GM12878 (cell line): ENCODE results near the gene PDZK1IP1. TPM values are rescaled to one million over a fixed set of nuclear protein-coding genes. Genes with fewer than 3 reads are reported as not detected.

ENCODE experiments used
- ATAC-seq: fragments of 200-7000 bp; cut with Tn5 transposase; 3 replicates; pipeline ENCODE4 v1.9.1; 2020; ENCODE audit warnings: mild to moderate bottlenecking, moderate library complexity
- BruUV-seq: library from RNA; stranded (reverse); fragments of 400-500 nt; replicated peaks from 2 replicates; lab custom pipeline; 2021; lab: Mats Ljungman, UMichigan
- CTCF ChIA-PET: fragments of 300-600 bp; sonication (Branson Sonifier 250); formaldehyde crosslinking; extraction: SDS; loops from one replicate; lab custom pipeline; 2021; ENCODE audit warnings: inconsistent platforms; lab: Yijun Ruan, JAX
- POLR2A ChIA-PET: fragments of 350-600 bp; formaldehyde crosslinking; extraction: SDS; loops from one replicate; lab custom pipeline; 2021; ENCODE audit warnings: inconsistent platforms; lab: Charles Lee
- RAD21 ChIA-PET: fragments of 300-600 bp; sonication (Branson Sonifier 250); formaldehyde crosslinking; loops from one replicate; lab custom pipeline; 2023; ENCODE audit warnings: antibody characterized with exemption; ENCODE audit not compliant: unreplicated experiment; lab: Charles Lee
- SMC1A ChIA-PET: fragments of 300-600 bp; sonication (Branson Sonifier 250); formaldehyde crosslinking; loops from one replicate; lab custom pipeline; 2023; ENCODE audit not compliant: unreplicated experiment, uncharacterized antibody; lab: Charles Lee
- DNase-seq: peaks from one replicate; pipeline ENCODE4 v3.0.0-alpha.2; 2011; ENCODE audit warnings: low read depth, low spot score
- FAIRE-seq: peaks from 3 replicates; lab custom pipeline; 2011; peaks lifted over from hg19 to GRCh38; lab: Jason Lieb, UNC
- H2AFZ ChIP-seq: 2 replicates; pipeline ENCODE4 v1.6.0; 2011; ENCODE audit warnings: low read depth, low read length, control low read depth; ENCODE audit not compliant: control insufficient read depth
- H3K27ac ChIP-seq: 2 replicates; pipeline ENCODE4 v1.5.1; 2011; ENCODE audit warnings: control low read depth; ENCODE audit not compliant: control insufficient read depth, insufficient read depth
- H3K27me3 ChIP-seq, 2 experiments: replicated peaks in 1 of 2; 2 replicates each; pipeline versions ENCODE4 v1.6.0 to v1.6.1; 2011; ENCODE audit warnings: low read length in 1 of 2; ENCODE audit not compliant: control insufficient read depth in 2 of 2, insufficient read depth in 2 of 2
- H3K36me3 ChIP-seq, 2 experiments: 2 replicates each; pipeline ENCODE4 v1.5.1; 2011; ENCODE audit warnings: low read length in 1 of 2; ENCODE audit not compliant: control insufficient read depth in 2 of 2, insufficient read depth in 2 of 2
- H3K4me1 ChIP-seq: 2 replicates; pipeline ENCODE4 v1.6.1; 2011; ENCODE audit warnings: mild to moderate bottlenecking, low read length, moderate library complexity, mixed read lengths; ENCODE audit not compliant: control insufficient read depth, insufficient read depth
- H3K4me2 ChIP-seq: 2 replicates; pipeline ENCODE4 v1.6.0; 2011; ENCODE audit warnings: control low read depth; ENCODE audit not compliant: control insufficient read depth, insufficient read depth
- H3K4me3 ChIP-seq: fragments of 200-600 bp; sonication (generic); 2 replicates; pipeline ENCODE4 v1.5.1; 2016
- H3K79me2 ChIP-seq: 2 replicates; pipeline ENCODE4 v1.6.0; 2011; ENCODE audit warnings: low read length; ENCODE audit not compliant: control insufficient read depth, insufficient read depth
- H3K9ac ChIP-seq: 2 replicates; pipeline ENCODE4 v1.8.0; 2011; ENCODE audit warnings: low read length, control low read depth, mixed read lengths; ENCODE audit not compliant: control insufficient read depth, insufficient read depth
- H3K9me3 ChIP-seq: replicated peaks from 3 replicates; pipeline ENCODE4 v1.5.1; 2011; ENCODE audit warnings: mild to moderate bottlenecking, low read length; ENCODE audit not compliant: control insufficient read depth, insufficient read depth
- H4K20me1 ChIP-seq: 2 replicates; pipeline ENCODE4 v1.6.0; 2011; ENCODE audit not compliant: control insufficient read depth, insufficient read depth
- JUNB ChIP-seq: IDR thresholded peaks from 2 replicates; pipeline ENCODE4 v1.6.1; 2016; ENCODE audit warnings: antibody characterized with exemption, mild to moderate bottlenecking
- ZBTB11 ChIP-seq: fragments of 450-650 bp; formaldehyde crosslinking; IDR thresholded peaks from 2 replicates; pipeline ENCODE4 v1.5.0; 2022; ENCODE audit warnings: mild to moderate bottlenecking, missing genetic modification characterization
- WGBS: methylation state at CpG from one replicate; pipeline ENCODE4 v1.1.6; 2016; ENCODE audit warnings: low lambda C conversion rate; ENCODE audit not compliant: insufficient replicate concordance, insufficient coverage; ENCODE audit errors: missing lambda C conversion rate; 5-methylcytosine and 5-hydroxymethylcytosine counted together
- in situ Hi-C: fragments of 300-500 bp; cut with MboI; formaldehyde crosslinking; loops from 9 replicates; pipeline ENCODE4 v1.14.3; 2018; ENCODE audit warnings: mixed read lengths
- intact Hi-C: fragments of 100-400 bp; cut with micrococcal nuclease; formaldehyde crosslinking; loops from one replicate; pipeline ENCODE4 v1.14.2; 2022; ENCODE audit not compliant: unreplicated experiment
- polyA plus RNA-seq, 11 experiments: library from polyadenylated mRNA; depleted of rRNA in 4 of 11; unstranded in 6 of 11; stranded (reverse) in 5 of 11; fragments of >200 nt; fragmentation: Nextera tagmentation in 4 of 11; fragmentation: Illumina TruSeq in 1 of 11; extraction: Ambion mirVana in 4 of 11; extraction: Trizol in 1 of 11; gene quantifications; 1 replicate in 1 of 11; 2 replicates in 10 of 11; pipeline versions ENCODE4 v1.2.1 to v1.2.3, GENCODE V29; 2011 to 2016; ENCODE audit warnings: inconsistent platforms in 2 of 11, missing spikeins in 2 of 11, low read depth in 1 of 11
- total RNA-seq, 4 experiments: library from RNA; depleted of rRNA in 3 of 4; stranded (reverse); fragments of >200 nt in 3 of 4; fragmentation: Illumina TruSeq in 1 of 4; extraction: Trizol in 1 of 4; gene quantifications; 2 replicates each; pipeline versions ENCODE4 v1.2.1 to v1.2.3, GENCODE V29; 2013 to 2021

The PDZK1IP1 gene
- total and polyA plus RNA-seq, 10 of the 15 experiments (the other 5 are each of a cell fraction or from before 2014, with no cell fraction given), result not detected

GRCh38 chr1:47227341-47228232 lies 37.8 kb upstream of the PDZK1IP1 start:
- Histone ChIP-seq H3K27me3 (peaks cover 21 to 36% of the 10 kb centered on the region in 2 experiments), H3K9me3 (no peaks in the 10 kb centered on the region), H3K36me3 (no peaks in the 10 kb centered on the region)
- SMC1A ChIA-PET, result no interaction called here
- RAD21 ChIA-PET, result no interaction called here
- 50% methylated on average over 7 of the region's 7 CpGs for WGBS
- POLR2A ChIA-PET, result interaction anchor here (0.5 kb wide), 1 partner anchor 117 kb away, joined by 4 read pairs; no protein-coding TSS in a partner anchor
- TF ChIP-seq JUNB (no peak), ZBTB11 (CRISPR knock-in tag) (0 out of 2 replicates have a peak, but pooled peaks have one; percentile 16)
- TF ChIP-seq, all 136 proteins: peak for 1
- Histone ChIP-seq H3K4me2 (no peak overlapping the region), H3K4me1 (peaks cover 3% of the 10 kb centered on the region; the same call in 1 of the 2 replicates), H3K79me2 (no peaks in the 10 kb centered on the region), H3K4me3 (no peak overlapping the region), H4K20me1 (no peaks in the 10 kb centered on the region), H2AFZ (no peak overlapping the region), H3K9ac (no peak overlapping the region), H3K27ac (no peak overlapping the region)
- no peak for DNase-seq
- FAIRE-seq, result no peak
- no TSS peak for BruUV-seq
- in situ Hi-C loops (no loop called here), intact Hi-C loops (no loop called here)
- ATAC-seq, result no peak
- CTCF ChIA-PET, result interaction anchor here (0.6 to 1.6 kb wide), 3 partner anchors 33 to 49 kb away, joined by 3 to 4 read pairs (median 3); no protein-coding TSS in a partner anchor
